Uterus (tissue), 4 donors: ENCODE data around the gene LRRC59. TPM values are rescaled to one million over a fixed set of nuclear protein-coding genes. Genes with fewer than 3 reads are reported as not detected.
"Not testable (repeated sequence)": the region's sequence is repeated elsewhere in the genome, so short reads cannot be mapped to it uniquely, and the experiment has no call there.

Experiments
- DNase-seq, 2 donors: peaks; one replicate each; pipeline ENCODE4 v3.0.0-alpha.2; 2019 to 2020
- H3K27ac ChIP-seq, 2 donors: fragments of 200-600 bp; sonication (generic); 1 replicate in 1 of 2; 2 replicates in 1 of 2; pipeline ENCODE4 v1.5.1; 2016 to 2018
- H3K27me3 ChIP-seq, 2 donors: fragments of 200-600 bp; sonication (generic); one replicate each; pipeline ENCODE4 v1.5.1; 2018 to 2019; ENCODE audit warnings: control low read depth in 1 of 2
- H3K36me3 ChIP-seq, 2 donors: fragments of 200-600 bp; sonication (generic); one replicate each; pipeline ENCODE4 v1.5.1; 2019; ENCODE audit warnings: control low read depth in 1 of 2
- H3K4me1 ChIP-seq, 2 donors: fragments of 200-600 bp; sonication (generic); one replicate each; pipeline ENCODE4 v1.5.1; 2018 to 2019; ENCODE audit warnings: control low read depth in 1 of 2
- H3K4me3 ChIP-seq, 2 donors: fragments of 200-600 bp; sonication (generic); 1 replicate in 1 of 2; 2 replicates in 1 of 2; pipeline ENCODE4 v1.5.1; 2018 to 2019; ENCODE audit warnings: mild to moderate bottlenecking in 1 of 2
- H3K9me3 ChIP-seq, 2 donors: fragments of 200-600 bp; sonication (generic); one replicate each; pipeline ENCODE4 v1.5.1; 2019; ENCODE audit warnings: control low read depth in 1 of 2
- POLR2A ChIP-seq, 2 donors: fragments of 450-650 bp; IDR thresholded peaks; one replicate each; pipeline ENCODE4 v1.6.1; 2016; ENCODE audit warnings: antibody characterized with exemption in 2 of 2, mild to moderate bottlenecking in 1 of 2, moderate library complexity in 1 of 2
- intact Hi-C: fragments of 100-400 bp; cut with DNase I; formaldehyde crosslinking; loops from one replicate; pipeline ENCODE4 v1.15.1; 2023; ENCODE audit warnings: low total_unique reads
- total RNA-seq, 4 donors: library from RNA; depleted of rRNA in 3 of 4; stranded (reverse); fragments of >200 nt in 3 of 4; gene quantifications; one replicate each; pipeline versions ENCODE4 v1.1.0 to v1.2.4, GENCODE V29; 2014 to 2023
- TF ChIP-seq, protein P1 (sequence below), 4 experiments: fragments of 200-600 bp in 2 of 4; fragments of 450-650 bp in 2 of 4; sonication (generic) in 2 of 4; IDR thresholded peaks; one replicate each; pipeline ENCODE4 v1.5.1; 2016 to 2019; ENCODE audit warnings: antibody characterized with exemption in 4 of 4, mild to moderate bottlenecking in 2 of 4, moderate library complexity in 1 of 4
- donor health status: DM: yes; HTN: yes; CAD: no.

The LRRC59 gene
- total RNA-seq, 4 donors from 2014 or later = 24.1 to 62.4 (median 47.1) TPM

DNA sequence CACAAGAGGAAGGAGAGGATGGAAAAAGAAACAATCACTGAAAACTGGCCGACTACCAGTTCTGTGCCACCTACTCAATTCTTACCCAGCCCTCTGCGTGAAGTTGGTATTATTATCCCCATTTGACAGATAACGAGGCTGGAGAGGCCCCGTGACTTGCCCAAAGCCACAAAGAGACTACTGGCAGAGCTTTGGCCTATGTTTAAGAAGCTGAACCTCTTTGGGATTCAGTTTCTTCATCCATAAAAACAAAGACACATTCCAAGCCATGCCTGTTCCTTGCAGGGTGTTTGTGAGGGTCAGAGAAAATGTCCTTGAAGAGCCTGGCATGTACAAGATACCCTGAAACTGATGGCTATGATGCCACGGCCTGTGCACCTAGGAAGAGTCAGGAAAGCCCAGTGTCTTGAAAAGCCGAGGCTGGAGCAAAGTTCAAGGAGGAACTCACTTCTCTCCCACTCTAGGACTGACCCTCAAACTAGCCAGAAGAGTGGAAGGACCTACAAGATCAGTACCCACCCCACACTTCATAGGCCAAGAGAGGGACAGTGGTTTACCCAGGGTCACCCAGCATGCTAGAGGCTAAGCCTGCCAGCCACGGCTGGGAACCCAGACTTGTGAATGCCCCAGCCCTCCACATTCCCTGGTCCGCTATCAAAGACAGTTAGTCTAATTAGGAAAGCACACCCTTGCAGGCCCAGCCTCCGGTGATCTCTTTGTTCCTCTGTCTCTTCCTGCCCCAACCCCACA lies 27.1 kb upstream of the LRRC59 start:
- Histone ChIP-seq H3K9me3 (no peaks in the 10 kb centered on the region), H3K4me1 (peaks cover 0 to 4% of the 10 kb centered on the region in 2 donors), H3K27me3 (no peaks in the 10 kb centered on the region), H3K27ac (peak overlapping the region in 1 of 2 donors; percentile 86), H3K36me3 (no peaks in the 10 kb centered on the region), H3K4me3 (no peak overlapping the region)
- no peak for DNase-seq
- intact Hi-C loops = no loop called here
- TF ChIP-seq POLR2A (IDR thresholded peaks at IDR 0.05) = no peak
- TF ChIP-seq, protein P1, sequence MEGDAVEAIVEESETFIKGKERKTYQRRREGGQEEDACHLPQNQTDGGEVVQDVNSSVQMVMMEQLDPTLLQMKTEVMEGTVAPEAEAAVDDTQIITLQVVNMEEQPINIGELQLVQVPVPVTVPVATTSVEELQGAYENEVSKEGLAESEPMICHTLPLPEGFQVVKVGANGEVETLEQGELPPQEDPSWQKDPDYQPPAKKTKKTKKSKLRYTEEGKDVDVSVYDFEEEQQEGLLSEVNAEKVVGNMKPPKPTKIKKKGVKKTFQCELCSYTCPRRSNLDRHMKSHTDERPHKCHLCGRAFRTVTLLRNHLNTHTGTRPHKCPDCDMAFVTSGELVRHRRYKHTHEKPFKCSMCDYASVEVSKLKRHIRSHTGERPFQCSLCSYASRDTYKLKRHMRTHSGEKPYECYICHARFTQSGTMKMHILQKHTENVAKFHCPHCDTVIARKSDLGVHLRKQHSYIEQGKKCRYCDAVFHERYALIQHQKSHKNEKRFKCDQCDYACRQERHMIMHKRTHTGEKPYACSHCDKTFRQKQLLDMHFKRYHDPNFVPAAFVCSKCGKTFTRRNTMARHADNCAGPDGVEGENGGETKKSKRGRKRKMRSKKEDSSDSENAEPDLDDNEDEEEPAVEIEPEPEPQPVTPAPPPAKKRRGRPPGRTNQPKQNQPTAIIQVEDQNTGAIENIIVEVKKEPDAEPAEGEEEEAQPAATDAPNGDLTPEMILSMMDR (IDR thresholded peaks at IDR 0.05) = no peak

DNA sequence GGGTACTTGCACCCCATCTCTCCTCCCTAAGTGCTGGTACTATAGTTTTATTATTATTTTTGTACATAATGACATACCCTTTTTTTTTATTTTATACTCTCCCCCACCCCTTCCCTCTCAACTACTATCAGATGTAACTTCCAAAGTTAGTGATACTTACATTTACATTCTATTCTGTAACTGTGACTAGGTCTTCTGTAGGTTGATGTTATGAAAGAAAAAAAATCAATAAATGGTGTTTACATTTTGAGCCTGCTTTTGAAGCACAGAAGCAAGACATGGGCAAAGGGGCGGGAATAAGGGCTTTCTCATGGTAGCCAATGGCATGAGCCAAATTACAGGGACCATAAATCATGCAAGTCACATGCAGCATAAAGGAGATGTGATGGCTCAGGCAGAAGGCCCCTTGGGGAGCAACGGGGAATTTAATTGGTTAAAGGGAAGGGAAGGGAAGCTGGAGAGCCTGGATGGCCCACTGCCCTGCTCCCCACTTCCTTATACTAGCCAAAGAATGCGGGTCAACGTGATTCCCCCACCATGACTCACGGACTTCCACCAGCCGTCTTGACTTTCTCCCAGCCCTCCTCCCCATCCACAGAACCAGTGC lies 26.3 kb upstream of the LRRC59 start:
- intact Hi-C loops = no loop called here
- TF ChIP-seq, protein P1 (IDR thresholded peaks at IDR 0.05) = no peak
- TF ChIP-seq POLR2A (IDR thresholded peaks at IDR 0.05) = no peak

DNA sequence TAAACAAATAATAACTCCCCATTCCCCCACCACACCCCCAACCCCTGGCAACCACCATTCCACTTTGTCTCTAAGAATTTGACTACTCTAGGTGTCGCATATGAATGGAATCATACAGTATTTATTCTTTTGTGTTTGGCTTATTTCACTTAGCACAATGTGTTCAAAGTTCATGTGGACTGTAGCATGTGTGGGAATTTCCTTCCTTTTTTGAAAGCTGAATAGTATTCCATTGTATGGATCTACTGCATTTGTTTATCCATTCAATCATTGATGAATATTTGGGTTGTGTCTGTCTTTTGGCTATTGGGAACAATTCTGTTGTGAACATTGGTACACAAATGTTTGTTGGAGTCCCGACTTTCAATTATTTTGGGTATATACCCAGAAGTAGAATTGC lies 25.4 kb upstream of the LRRC59 start:
- no peak overlapping the region for H3K27ac ChIP-seq
- no peak for TF ChIP-seq POLR2A (IDR thresholded peaks at IDR 0.05)
- TF ChIP-seq, protein P1 (IDR thresholded peaks at IDR 0.05) = no peak
- H3K36me3 ChIP-seq = no peaks in the 10 kb centered on the region
- no peak for DNase-seq
- H3K27me3 ChIP-seq = no peaks in the 10 kb centered on the region
- H3K4me3 ChIP-seq = no peak overlapping the region
- H3K9me3 ChIP-seq = no peaks in the 10 kb centered on the region
- intact Hi-C loops = no loop called here
- no peaks in the 10 kb centered on the region for H3K4me1 ChIP-seq

More for the DNA sequence above, 26.3 kb upstream of the LRRC59 start:
- Histone ChIP-seq H3K4me1 (peaks cover 0 to 3% of the 10 kb centered on the region in 2 donors), H3K4me3 (no peak overlapping the region), H3K9me3 (no peaks in the 10 kb centered on the region), H3K27ac (peak overlapping the region in 1 of 2 donors; percentile 11), H3K27me3 (no peaks in the 10 kb centered on the region), H3K36me3 (no peaks in the 10 kb centered on the region)
- DNase-seq = peak; percentile 26 to 40

DNA sequence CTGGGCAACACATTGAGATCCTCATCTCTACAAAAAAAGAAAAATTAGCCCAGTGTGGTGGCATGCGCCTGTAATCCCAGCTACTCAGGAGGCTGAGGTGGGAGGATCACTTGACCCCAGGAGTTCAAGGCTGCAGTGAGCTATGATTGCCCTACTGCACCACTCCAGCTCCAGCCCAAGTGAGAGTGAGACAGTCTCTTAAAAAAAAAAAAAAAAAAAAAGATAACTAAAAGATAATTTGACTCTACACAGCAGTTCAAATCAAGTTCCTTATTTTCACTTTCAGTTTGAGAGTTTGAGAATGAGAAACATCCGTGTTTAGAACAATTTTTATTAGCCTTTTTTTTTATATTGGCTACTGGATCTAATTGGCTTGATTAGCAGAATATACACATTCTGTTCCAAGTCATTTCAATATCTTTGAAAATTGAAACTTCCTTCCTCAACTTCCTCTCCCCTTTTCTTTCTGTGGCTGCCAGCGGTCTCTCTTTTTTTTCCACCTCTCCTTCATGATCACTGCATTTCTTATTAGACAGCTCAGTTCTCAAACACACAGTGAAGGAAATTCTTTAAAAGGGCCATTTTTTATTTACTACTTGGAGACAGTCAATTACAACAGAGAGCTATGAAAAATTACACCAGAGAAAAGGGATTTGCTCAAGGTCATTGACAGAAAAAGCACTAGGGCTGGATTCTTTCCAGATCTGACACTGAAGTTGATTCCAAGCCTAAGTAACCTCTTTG lies 24.2 kb upstream of the LRRC59 start:
- no peak for DNase-seq
- no peak for TF ChIP-seq POLR2A (IDR thresholded peaks at IDR 0.05)
- no peaks in the 10 kb centered on the region for H3K36me3 ChIP-seq
- H3K27ac ChIP-seq = peak overlapping the region; percentile 49 to 76
- H3K4me1 ChIP-seq = no peaks in the 10 kb centered on the region
- intact Hi-C loops = no loop called here
- no peaks in the 10 kb centered on the region for H3K27me3 ChIP-seq
- no peaks in the 10 kb centered on the region for H3K9me3 ChIP-seq
- peak overlapping the region in 1 of 2 donors; percentile 22 for H3K4me3 ChIP-seq

DNA sequence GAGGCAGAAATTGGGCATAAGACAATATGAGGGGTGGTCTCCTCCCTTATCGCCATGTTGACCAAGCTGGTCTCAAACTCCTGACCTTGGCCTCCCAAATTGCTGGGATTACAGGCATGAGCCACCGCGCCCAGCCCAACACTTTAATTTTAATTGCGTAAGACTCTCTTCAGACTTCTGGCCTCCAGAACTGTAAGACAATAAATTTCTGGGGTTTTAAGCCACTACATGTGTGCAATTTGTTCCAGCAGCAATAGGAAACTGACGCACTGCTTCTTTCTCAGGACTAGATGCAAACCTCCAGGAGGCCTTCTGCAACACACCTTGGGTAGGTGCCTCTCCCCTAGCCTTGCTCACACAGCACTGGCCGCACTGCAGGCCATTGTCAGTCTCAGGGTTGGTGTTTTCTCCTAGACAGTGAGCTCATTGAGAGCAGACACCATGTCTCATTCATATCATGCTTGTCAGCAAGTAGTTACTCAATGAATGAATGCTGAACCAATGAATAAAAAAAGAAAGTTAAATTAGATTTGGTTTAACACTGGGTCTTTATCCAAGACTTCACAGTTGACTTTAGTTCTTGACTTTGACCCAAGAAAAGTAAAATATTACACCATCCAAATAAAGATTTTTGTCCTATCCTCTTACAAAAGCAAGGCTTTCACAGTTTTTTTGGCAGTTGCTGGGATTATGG lies 23.2 kb upstream of the LRRC59 start:
- Histone ChIP-seq H3K4me3 (no peak overlapping the region), H3K9me3 (no peaks in the 10 kb centered on the region), H3K36me3 (no peaks in the 10 kb centered on the region), H3K27ac (peak overlapping the region; percentile 49 to 76), H3K4me1 (no peaks in the 10 kb centered on the region), H3K27me3 (no peaks in the 10 kb centered on the region)
- no peak for TF ChIP-seq POLR2A (IDR thresholded peaks at IDR 0.05)
- TF ChIP-seq, protein P1 (IDR thresholded peaks at IDR 0.05) = no peak
- intact Hi-C loops = no loop called here
- no peak for DNase-seq

DNA sequence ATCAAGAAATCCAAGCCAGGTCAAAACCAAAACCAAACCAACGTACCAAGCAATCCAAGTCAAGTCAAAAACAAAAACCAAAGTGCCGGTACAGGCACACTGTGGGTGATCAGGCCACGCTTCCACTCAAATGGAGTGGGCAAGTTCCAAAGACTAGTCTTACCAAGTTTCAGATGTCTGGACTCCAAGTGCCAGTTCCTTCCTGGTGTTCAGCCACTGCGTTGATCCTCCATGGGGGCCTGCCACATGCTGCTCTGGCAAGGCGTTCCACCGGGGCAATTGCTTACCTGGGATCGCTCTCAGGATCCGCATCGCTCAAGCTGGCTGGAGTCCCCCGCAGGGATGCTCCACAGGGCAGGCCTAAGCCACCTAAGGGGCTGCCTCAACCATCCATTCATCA lies 22.3 kb upstream of the LRRC59 start:
- H3K4me3 ChIP-seq, H3K36me3 ChIP-seq, H3K4me1 ChIP-seq, DNase-seq, H3K27ac ChIP-seq, H3K27me3 ChIP-seq, H3K9me3 ChIP-seq, intact Hi-C loops: not testable (repeated sequence)
